GM10266 (cell line): ENCODE measurements around the gene SDC1.
A peak's percentile ranks its signal among the peaks of the same experiment; 100 is the strongest.

ENCODE experiments used
- DNase-seq: peaks from one replicate; pipeline ENCODE4 v3.0.0; 2012; ENCODE audit errors: extremely low spot score
- TF ChIP-seq, protein P1 (sequence below): IDR thresholded peaks from 2 replicates; pipeline ENCODE4 v1.5.1; 2012; ENCODE audit warnings: mild to moderate bottlenecking, low read depth; ENCODE audit not compliant: control insufficient read depth, insufficient read depth; ENCODE audit errors: missing control alignments

Gene SDC1

DNA sequence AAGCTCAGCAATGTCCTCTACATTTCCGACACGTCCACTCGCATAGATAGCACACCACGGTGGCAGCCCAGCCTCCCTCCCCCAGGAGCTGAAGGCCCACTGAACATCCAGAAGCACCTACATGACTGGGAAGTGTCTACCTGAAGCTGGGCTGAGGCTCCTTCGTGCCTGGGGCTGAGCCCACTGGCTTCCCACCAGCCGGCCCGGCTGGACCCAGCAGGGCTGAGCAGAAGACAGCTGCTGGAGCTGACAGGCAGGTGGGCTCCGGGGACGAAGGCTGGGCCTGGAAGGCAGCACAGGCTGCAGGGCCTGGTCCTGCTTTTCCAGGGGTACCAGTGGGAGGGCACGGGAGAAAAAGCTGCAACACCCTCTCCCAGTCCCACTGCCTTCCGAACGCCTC, 13.5 kb downstream of the SDC1 start:
- TF ChIP-seq, protein P1, sequence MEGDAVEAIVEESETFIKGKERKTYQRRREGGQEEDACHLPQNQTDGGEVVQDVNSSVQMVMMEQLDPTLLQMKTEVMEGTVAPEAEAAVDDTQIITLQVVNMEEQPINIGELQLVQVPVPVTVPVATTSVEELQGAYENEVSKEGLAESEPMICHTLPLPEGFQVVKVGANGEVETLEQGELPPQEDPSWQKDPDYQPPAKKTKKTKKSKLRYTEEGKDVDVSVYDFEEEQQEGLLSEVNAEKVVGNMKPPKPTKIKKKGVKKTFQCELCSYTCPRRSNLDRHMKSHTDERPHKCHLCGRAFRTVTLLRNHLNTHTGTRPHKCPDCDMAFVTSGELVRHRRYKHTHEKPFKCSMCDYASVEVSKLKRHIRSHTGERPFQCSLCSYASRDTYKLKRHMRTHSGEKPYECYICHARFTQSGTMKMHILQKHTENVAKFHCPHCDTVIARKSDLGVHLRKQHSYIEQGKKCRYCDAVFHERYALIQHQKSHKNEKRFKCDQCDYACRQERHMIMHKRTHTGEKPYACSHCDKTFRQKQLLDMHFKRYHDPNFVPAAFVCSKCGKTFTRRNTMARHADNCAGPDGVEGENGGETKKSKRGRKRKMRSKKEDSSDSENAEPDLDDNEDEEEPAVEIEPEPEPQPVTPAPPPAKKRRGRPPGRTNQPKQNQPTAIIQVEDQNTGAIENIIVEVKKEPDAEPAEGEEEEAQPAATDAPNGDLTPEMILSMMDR = no peak

DNA sequence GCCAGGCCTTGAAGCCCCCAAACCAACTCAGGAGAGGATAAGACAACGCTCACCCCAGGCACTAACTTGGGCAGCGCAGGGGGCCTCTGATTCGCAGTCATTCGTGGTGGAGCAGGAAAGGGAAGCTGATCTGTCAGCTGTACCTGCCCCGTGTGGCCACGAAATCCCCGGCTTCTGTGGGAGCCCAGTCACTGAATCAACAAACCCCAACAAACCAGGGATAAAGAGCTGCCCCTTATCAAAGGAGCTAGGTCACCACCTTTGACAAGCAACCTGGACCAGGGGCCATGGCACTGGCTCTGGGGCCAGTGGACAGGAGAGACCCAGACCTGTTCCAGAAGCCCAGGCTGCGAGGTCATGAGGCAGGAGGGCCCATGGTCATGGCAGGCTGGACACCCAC, 14.5 kb downstream of the SDC1 start:
- TF ChIP-seq, protein P1 = no peak

More for the DNA sequence above, 13.5 kb downstream of the SDC1 start:
- DNase-seq = no peak

DNA sequence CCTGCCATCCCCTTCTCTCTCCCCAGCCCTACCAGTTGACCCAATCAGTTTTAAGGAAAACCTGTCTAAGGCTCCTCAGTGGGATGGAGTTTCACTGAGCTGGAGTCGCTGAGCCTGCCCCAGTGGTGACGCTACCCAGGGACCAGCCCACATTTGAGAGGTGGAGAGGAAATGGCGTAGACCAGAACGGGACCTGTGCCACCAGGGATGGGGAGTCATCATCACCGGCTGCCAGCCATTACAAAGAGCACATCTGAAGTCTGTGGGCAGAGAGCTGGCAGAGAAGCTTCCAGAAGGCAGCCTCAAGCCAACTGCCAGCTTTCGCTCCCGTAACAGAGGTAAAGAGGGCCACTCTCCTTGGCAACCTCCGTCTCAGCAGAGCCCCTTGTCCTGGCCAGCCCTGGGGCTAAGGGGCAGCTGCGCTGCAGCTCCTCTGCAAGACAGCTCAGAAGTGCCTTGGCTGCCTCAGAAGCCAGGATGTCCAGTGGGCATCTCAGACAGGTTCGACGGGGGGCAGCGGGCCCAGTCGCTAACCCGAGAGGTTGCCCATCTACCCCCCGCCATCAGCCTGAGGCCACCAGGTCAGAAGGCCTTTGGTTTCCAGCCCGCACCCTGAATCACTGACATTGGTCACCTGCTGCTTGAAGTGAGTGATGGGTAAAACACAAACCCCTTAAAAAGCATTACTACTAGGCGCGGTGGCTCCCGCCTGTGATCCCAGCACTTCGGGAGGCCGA, 15.4 kb downstream of the SDC1 start:
- TF ChIP-seq, protein P1 = no peak
- no peak for DNase-seq

More for the DNA sequence above, 14.5 kb downstream of the SDC1 start:
- DNase-seq = no peak

DNA sequence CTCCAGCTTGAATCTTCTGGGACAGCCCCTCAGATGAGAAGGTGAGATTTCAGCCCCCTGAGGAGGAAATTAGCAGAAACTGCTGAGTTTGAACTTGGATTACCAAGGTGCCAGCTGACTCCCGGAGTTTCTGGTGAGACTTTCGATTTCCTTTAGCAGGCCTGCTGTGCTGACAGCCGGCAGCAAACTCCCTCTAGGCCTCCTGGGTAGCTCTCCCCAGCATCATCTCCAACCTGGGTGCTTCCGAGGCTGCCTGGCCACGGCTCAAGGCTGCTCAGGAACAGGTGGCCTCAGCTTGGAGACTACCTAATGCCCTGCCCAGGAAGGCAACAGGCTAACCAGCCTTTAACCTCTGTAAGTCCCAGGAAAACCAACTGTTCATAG, 16.5 kb downstream of the SDC1 start:
- TF ChIP-seq, protein P1 = no peak
- no peak for DNase-seq

DNA sequence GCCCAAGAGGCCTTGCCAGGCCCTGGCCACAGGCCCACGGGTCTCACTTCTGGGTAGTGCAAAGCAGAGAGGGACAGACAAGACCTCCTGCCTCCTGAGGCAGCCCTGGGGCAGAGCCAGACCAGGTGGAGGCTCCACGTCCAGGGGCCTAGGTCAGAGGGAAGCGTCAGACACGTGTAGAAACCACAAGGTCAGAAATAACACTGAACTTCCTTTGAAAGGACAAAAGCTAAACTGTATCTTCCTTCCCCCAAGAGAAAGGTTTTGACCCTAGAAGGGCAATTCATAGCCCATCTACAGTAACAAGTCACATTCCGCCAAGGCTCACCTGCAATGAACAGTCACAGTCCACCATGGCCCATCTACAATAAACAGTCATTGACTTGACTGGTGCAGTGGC, 17.9 kb downstream of the SDC1 start:
- TF ChIP-seq, protein P1 = no peak
- DNase-seq = peak; percentile 44

DNA sequence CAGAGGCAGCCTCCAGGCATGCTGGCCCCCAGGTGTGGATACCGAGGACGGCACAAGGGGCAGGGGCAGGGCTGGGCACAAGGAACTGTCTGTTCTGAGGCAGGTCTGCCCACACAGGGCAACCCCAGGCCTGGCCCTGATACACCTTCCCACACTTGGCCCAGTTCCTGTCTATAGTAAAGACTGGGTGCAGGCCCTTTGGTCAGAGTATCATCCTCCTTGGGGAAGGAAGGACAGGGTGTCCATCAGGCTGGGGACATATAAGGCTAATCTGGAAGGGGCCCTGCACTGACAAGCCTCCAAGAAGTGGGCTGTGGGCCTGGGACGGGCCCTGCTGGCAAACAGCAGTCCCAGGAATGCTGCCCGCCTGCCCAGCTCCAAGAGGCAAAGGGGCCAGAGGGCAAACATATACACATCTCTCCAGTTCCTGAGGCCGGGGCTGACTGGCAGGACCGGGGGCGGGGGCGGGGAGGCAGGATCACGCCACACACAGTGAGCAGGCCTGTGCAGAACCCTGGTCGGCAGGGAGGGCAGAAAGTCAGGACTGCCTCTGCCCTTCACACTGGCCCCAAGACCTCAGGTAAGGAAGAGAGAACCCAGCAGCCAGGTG, 18.9 kb downstream of the SDC1 start:
- DNase-seq = no peak
- TF ChIP-seq, protein P1 = no peak

DNA sequence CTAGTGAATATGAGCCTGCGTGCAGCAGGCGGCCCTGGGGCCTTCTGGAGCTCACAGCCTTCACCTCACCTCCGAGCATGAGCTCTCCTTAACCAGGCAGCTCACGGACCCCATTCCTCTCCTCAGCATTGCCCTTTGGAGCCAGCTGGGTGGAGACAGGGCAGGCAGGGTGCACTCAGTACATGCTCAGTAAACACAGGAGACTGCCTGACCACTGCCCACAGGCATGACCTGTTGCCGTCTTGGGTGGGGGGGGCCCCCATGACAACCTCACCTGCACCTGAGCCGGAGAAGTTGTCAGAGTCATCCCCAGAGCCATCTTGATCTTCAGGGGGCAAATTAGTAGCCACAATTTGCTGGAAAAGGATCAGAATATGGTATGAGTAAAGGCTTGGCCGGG, 19.9 kb downstream of the SDC1 start:
- no peak for DNase-seq
- TF ChIP-seq, protein P1 = no peak
